Fibroblast of skin of scalp (primary cell): ENCODE data around the gene USH2A.

ENCODE experiments used
- DNase-seq: peaks from one replicate; pipeline ENCODE4 v3.0.0-alpha.2; 2013

Gene USH2A

DNA sequence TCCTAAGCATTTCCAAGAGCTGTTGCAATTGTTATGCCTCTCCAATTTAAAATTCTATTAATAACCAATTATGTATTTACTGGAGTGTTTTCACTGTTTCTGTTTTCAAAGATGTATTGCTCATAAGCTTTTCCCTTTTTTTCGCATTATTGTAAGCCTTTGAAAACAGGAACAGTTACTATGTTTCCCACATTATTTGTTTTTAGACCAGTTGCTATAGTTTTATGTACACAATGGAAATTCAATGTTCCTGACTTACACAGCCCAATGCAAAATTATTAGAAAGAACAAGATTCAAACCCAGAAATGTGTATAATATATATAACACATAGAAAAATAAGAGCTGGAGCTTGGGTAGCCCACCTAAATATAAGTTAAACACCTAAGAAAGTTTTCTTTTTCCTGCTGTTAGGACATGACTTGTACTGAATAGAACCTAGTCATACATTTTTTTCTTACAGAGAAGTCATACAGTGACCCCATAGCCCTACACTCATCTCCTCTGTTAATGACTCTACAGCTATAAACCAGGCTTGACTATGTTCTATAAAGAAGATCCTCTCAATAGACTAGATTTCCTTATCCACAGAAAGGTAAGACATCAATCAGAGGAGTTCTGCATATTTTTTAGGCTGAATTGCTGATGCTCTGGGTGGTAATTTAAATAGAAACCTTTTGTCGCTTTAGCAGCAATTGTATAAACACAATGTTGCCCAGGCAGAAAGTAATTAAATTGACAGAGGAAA, 299.6 kb downstream of the USH2A start:
- DNase-seq, result no peak

DNA sequence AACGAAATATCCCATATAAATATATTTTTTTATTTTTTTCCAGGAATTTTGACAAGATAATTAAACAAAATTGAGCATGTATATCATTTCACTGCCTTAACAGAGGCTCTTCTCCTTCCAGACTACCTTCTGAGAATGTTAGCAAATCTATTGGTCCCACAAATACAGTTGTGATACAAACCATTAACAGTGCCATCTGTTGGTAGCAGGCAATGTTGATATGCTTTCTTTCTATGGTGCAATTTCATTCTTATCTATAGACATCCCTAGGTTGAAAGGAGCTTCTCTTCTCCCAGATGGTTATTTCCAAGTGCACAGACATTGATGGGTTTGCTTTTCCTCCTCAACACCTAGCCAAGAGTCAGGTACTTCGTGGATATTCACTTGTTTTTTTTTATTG, 303.6 kb downstream of the USH2A start:
- DNase-seq, result peak; percentile 44

DNA sequence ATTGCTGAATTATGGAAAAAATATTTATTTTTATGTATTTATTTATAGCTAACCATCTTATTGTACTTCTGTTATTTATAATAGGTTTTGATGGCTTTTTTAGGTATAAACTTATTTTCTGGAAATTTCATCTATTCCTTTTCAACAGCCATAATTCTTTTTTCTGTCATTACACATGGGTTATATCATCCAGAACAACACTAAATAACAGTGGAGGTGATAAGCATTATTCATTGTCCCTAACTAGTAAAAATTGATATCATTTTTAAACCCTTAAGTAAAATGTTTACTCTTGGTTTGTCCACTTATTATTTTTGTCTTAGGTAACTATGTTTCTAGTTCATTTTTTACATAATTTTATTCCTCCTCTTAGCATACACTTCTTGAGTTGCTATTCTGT, 309.1 kb downstream of the USH2A start:
- no peak for DNase-seq

DNA sequence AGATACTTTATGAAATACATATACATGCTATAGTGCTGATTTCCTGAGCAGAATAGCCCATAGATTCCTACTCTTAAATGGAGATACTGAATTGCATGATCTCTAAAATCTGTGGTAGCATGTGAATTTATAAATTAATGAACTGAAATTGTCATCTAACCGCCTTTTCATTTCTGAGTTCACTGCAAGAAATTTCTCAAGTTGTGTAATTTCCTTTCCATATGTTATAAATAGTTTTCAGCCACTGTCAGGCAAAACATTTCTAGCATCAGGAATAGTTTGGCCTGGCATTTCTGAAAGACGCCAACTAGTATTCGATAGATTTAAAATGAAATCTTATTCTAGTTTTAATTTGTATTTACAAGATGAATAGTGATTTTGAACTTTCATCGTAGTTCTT, 310.1 kb downstream of the USH2A start:
- DNase-seq, result peak; percentile 54

DNA sequence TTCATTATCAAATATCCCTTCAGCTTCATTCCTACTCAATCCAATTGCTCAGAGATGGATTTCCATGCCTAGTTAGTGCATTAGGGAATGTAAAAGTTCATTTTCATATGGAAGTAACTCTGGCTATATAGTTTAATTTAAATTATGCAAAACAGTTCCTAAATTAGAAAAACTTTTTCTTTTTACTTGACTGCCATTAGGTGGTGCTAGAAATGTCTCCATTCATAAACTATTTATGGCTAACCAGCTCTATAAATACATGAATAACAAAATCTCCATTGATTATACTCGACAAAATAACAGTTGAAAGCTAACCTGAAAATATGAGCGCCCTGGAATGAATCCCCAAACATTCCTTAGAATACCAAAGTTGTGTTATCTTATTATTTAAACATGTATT, 311.4 kb downstream of the USH2A start:
- DNase-seq, result peak; percentile 2

DNA sequence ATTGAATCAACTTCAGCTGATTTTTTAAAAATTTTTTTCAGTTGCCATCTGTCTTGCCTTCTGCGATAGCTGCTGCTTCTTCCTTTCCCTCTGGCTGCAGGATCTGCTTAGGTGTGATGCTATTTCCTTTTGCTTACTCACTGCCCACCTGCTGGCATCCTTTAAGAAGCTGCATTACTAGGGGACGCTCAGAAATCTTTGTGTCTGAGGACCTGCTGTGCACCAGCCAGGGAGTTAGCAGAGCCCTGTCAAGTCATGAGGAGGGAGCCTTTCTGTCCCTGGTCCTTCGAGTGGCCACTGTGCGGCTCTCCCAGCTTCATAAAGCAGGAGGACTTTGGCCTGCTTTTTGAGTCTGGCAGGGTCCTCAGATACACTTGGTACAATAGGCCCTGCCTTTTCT, 327.8 kb downstream of the USH2A start:
- DNase-seq, result no peak

DNA sequence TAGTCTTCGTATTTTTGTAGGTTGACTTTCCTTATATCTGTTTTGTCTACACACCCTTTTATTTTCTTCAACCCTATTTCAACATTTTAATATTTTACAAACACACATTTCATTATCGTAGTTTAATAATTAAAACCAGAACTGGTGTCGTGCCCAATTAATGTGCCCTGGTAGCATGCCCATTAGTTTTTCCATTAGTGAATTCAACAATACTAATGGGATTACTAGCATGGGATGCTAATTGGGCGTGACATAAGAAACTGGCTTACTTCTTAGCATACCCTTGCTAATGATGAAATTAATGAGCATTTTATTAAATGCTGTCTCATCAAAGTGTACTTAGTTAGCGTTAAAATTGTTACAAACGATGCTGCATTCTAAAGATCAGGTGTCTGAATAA, 332.7 kb downstream of the USH2A start:
- DNase-seq, result no peak

DNA sequence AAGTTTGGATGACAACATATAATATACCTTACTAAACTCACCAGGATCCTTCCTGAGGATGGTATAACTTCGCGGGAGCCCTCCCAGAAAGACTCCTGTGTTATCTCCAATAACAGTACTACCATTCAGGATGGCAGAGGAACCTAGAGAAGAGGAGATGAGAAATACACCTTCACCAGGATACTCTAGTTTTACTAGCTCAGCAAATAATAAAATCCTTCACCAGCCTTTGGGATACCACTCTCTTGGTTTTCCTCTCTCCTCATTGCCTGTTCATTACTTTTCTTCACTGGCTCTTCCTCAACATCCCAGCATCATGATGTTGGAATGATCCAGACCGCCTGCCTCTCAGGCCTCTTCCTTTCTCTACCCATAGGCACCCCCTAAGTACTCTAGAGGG, 336.6 kb downstream of the USH2A start:
- no peak for DNase-seq

DNA sequence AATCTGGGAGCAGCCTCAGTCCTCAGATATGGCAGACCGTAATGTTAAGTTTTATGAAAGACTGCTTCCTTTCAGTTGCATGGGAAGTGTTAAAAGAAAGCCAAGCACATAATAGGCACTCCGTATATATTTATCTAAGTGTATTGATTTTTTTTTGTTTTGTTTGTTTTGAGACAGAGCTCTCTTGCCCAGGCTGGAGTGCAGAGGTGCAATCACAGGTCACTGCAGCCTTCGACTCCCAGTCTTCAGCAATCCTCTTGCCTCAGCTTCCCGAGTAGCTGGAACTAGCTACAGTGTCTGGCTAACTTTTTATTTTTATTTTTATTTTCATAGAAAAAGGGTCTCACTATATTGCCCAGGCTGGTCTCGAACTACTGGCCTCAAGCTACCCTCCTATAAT, 341.8 kb downstream of the USH2A start:
- no peak for DNase-seq

DNA sequence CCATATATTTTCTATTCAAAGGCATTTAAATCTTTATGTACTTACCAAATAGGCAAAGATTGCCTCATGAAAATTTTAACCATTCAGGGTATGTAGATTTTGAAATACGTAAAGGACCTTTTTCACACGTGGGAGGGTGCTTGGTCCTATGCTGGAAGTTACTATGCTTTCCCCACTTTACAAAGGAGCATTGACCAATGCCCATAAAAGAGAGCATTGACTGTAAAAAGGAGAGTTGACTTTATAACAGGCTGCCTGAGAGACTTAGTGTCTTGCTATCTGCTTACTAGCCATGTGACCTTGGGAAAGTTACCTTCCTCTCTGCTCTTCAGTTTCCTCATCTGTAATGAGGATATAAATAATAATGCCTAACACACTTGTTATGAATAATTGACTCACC, 346.5 kb downstream of the USH2A start:
- DNase-seq, result no peak

DNA sequence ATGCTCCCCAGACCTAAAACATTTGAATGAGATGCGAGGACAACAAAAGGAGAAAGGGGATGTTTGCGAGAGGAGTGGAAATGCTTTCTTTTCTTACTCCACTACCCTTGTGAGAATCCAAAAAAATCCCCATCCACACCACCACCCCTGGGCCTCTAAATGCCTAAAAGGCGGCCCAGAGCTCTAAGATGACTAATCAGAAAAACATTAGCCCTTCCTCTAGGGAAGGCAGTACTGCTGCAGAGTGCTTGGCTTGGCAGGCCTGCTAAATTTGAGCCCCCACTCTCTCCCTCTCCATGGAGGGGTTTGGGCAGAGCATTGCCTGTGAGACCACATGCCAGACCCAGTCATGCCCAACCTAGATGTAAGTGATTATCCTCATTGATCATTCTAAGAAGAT, 347.9 kb downstream of the USH2A start:
- DNase-seq, result peak; percentile 68

DNA sequence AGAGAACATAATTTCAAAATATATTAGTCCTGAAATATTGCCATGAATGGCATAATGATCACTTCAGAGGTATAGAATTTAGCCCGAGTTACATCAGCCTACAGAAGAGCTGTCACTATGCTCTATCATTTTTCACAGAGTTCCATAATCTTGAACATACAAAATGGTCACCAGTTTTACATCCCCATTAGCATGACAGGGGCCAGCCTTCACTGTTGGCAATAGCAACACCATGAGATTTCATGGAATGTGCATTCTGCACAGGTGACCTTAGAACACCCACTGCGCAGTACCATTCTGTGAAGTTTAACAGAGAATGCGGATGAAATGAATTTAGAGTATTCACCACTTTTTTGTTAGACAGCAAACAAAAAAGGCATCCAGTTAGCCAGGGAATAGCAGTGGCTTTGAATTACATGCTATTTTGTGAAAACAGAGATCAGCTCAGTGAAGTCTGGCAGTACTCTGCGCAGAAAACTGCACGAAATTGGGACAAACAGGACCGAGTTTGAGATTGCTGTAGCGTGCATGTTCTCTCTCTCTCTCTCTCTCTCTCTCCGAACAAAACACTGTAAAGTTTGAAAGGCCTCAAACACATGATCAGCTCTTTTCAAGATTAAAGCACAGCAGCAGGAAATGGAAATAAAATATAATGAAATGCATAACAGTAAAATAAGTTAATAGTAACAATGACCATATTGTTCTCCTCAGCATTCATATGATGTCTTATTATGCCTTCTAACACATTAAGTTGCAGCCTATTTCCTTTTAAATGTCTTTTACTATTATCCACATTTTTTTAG, 349.3 kb downstream of the USH2A start:
- DNase-seq, result no peak

DNA sequence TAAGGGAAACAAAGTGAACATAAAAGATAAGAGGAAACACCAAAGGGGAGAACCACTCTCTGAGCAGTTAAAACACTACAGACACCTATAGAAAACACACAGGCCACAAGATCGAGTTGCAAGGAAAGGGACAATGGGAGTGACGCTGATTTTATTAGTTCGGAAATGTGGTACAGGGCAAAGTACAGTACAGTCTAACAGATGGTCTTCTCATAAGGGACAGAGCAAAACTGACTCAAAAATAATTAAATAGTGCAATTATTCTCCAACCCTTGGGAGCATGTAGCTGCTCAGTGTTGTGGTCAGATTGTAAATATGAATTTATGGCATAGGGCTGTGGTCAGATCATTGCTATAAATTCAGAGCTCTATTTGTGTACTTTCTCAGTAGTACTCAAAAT, 352.0 kb downstream of the USH2A start:
- no peak for DNase-seq

DNA sequence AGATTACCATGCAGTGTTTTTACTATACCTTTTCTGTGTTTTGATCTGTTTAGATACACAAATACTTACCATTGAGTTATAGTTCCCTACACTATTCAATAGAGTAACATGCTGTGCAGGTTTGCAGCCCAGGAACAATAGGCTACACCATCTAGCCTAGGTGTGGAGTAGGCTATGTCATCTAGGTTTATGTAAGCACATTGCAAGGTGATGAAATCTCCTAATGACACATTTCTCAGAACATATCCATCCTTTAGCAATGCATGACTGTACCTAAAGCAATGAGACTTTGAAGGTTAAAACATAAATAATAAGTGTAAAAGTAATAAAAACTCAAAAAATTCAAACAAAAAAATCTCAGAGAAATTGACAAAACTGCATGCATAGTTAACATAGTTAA, 358.6 kb downstream of the USH2A start:
- DNase-seq, result no peak

DNA sequence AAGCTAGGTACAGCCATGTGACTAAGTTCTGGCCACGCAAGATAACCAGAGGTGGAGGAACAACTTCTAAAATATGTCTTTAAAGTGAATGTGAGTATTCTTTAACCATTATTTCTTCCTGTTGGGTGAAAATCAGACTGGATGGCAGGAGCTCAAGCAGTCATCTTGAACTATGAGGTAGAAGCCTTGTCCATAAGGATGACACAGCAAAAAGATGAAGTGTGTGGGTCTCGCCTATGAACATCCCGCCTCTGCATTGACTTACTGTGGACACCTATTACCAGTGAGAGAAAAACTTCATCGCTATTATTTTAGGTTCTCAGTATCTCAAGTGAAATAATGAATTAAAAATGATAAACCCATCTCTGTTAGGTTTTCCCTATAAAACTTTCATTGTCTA, 365.3 kb downstream of the USH2A start:
- DNase-seq, result no peak

DNA sequence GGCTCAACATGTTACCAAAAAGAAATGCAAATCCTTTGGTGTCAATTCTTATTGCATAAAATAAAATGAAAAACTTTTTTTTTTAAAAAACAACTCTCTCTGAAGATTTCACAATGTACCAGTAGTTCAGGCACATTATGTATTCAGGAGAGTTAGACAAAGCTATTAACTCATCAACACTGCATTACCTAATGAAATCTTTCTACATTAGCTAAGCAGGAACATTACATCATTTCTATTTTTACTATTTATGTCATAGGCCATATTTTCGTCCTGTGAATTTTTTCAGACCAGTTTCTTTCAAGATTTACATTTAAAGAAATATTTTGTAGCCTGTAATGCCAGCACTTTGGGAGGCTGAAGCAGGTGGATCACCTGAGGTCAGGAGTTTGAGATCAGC, 366.2 kb downstream of the USH2A start:
- DNase-seq, result no peak

DNA sequence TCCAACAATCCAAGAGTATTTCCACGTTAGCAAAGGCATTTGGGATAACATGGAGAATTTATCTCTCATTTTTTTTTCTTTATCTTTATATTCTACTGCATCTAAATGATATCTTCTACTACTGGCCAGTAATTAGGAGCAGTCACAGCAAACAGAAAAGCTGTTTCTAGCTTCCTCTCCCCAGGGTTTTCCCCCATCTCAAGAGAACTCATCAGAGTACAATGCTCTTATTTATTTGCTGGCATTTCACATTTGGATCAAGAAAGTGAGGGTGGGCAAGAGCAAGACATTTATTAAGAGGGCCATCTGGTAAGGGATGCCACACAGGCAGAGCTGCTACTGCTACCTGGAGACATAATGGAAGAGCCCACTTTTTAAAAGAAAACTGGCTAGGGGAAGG, 368.2 kb downstream of the USH2A start:
- DNase-seq, result no peak

DNA sequence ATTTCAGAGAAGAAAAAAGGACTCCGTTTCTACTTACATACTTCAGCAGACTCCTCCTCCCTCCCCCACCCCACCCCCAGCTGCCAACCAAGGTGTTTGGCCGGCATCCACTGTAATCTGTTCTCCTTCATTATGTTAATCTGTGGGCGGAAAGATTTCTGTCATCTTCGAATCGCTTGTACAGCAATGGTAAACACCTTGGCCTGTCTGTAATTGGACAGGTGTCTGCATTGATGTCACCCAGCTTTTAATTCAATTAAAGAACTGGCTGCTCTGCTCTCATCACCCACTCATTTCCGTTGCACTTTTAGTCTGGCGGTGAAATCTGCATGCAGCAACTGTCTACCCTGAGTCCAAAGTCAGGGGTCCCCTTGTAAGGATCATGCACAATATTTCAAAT, 368.6 kb downstream of the USH2A start:
- no peak for DNase-seq

DNA sequence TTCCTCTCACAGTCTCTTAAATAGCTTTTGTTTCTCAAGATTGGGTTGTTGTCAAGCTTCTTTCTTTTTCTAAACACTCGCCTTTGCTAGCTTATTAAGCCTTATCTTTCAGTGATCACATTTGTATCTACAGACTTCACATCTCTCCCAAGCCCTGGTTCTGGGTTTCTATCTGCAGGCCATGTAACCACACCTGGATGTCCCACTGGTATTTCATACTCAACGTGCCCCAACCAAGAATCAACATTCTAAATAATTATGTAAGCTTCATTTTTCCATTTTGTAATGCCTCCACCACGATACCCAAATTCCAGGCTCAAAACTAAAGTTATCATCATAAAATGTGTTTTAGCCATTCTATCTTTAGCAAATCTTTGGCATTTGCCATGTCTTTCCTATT, 372.2 kb downstream of the USH2A start:
- no peak for DNase-seq

DNA sequence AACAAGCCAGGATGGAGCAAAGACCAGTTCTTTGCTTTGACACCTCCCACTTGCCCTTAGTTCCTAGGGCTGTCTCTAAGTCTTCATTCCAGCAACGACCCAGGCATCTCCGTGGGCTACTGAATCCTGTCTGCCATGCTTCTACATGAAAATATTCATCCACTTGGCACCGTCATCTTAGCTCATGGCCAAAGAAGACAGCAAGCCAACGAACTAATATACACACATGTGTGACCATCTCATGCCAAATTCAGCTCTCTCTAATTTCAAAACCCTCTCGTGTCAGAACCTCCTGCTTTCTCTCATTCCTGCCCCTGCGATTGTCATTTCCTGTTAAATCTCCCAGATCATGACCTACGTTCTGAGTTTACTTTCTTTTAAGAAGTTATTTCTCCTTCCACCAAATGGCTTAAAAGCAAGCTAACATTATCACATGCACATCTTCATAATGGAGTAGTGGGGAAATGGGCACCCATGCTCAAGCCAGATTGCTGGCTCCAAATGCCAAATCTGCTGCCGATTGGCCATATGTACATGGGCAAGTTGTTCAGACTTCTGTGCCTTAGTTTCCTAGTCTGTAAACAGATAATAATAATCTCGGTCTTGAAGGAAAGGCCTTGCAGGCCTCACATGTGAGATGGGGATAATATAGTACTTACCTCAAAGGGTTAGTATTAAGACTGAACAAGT, 373.4 kb downstream of the USH2A start:
- no peak for DNase-seq

DNA sequence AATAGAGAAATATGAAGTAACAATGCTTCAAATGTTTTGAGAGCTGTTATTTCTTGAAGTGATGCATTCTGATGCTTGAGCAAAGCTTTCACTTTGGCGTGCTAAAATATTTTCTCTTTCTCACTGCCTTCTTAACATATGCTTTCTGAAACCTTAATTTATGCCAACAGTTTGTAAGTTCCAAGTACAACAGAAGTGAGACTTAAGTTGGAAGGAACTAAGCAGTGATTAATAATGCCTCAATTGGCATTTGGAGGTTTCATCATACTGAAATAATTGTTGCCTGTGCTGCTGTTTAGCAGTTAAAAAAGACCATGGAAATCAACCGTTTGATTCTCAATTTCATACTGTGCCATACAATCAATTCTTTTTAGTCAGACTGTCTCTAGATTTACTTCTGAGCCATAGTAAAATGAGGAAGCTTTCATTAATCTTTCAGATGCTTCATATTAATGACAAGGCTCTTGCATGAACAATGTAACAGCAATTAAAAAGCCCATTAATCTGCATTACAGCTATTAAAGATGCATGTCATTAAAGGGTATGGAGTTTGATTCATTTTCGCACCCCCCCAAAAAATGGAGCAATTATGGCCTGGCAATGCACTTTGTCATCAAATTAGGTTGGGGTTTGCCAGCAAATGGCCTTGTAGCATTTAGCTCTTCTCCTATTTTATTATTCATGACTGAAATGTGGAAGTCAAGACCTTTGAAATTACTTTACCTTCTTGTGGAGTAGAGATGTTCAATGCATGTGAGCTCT, 375.3 kb downstream of the USH2A start:
- peak; percentile 27 for DNase-seq

DNA sequence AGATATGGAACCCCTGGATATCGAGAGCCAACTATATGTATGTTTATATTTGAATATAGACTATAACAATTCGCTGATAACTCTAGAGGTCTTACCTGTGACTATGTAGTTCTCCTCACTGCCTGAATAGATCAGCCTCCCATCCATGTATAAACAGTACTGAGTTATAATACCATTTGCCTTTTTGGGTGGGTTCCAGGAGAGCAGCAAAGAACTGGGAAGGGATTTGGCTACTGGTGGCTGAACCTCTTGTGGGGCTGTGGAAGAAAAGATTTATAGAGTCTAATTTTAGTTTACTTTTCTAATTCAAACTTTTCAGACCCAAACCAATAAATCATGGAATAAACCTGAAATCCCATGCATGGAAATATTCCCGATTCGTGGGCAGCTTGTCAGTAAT, 376.9 kb downstream of the USH2A start:
- no peak for DNase-seq

DNA sequence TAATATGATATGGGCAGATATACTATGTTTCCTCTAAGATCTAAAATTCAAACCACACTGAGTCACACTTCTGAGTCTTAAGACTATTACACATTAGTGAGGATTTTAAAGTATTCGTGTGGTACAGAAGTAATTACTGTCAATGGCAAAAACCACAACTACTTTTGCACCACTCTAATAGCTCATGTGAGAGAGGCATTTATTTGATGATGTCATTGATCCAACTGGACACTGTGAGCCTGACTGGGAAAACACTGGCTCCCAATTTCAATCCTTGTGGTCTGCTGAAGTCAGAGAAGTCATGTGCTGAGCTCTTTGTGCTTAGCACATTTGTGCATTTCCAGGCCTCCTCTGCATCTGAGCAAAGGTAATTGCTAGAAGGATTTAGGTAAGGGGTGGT, 377.8 kb downstream of the USH2A start:
- DNase-seq, result peak; percentile 96
